HepG2 (cell line): ENCODE results near the gene SEC16A. TPM values are rescaled to one million over a fixed set of nuclear protein-coding genes. Genes with fewer than 3 reads are reported as not detected.

Experiments
- ATAC-seq: fragments of 200-7000 bp; cut with Tn5 transposase; 3 replicates; pipeline ENCODE4 v1.9.1; 2020; ENCODE audit warnings: mild to moderate bottlenecking, moderate library complexity
- BruUV-seq: library from RNA; stranded (reverse); fragments of 400-500 nt; replicated peaks from 2 replicates; lab custom pipeline; 2021; lab: Mats Ljungman, UMichigan
- CTCF ChIA-PET: fragments of 300-600 bp; formaldehyde crosslinking; extraction: SDS; loops from one replicate; lab custom pipeline; 2021; ENCODE audit warnings: low total read pairs, inconsistent platforms, low intra/inter-chr PET ratio; lab: Yijun Ruan, JAX
- POLR2A ChIA-PET: fragments of 350-600 bp; sonication (Branson Sonifier 250); formaldehyde crosslinking; loops from one replicate; lab custom pipeline; 2020; ENCODE audit warnings: antibody characterized with exemption, inconsistent platforms; lab: Yijun Ruan, JAX
- DNase-seq: peaks from one replicate; pipeline ENCODE4 v3.0.0-alpha.2; 2015; ENCODE audit warnings: low spot score
- FAIRE-seq: peaks from 3 replicates; lab custom pipeline; 2011; peaks lifted over from hg19 to GRCh38; lab: Jason Lieb, UNC
- H2AFZ ChIP-seq: one replicate; pipeline ENCODE4 v1.6.1; 2011; ENCODE audit warnings: low read length, inconsistent platforms
- H3K27ac ChIP-seq: fragments of 300-600 bp; 3 replicates; pipeline ENCODE4 v1.8.0; 2011; ENCODE audit warnings: mixed run types, mild to moderate bottlenecking, mixed read lengths, low read length, inconsistent platforms; ENCODE audit not compliant: insufficient read depth; ENCODE audit errors: extremely low read length
- H3K27me3 ChIP-seq, 2 experiments: fragments of 200-600 bp in 1 of 2; 2 replicates in 1 of 2; 3 replicates in 1 of 2; pipeline versions ENCODE4 v1.6.0 to v1.8.0; 2011; ENCODE audit warnings: low read length in 2 of 2, mild to moderate bottlenecking in 2 of 2, moderate library complexity in 2 of 2, inconsistent platforms in 1 of 2; ENCODE audit not compliant: insufficient read depth in 2 of 2, control insufficient read depth in 1 of 2
- H3K36me3 ChIP-seq, 2 experiments: fragments of 200-600 bp in 1 of 2; replicated peaks in 1 of 2; 2 replicates in 1 of 2; 3 replicates in 1 of 2; pipeline versions ENCODE4 v1.5.1 to v1.8.0; 2011; ENCODE audit warnings: low read length in 2 of 2, inconsistent platforms in 1 of 2; ENCODE audit not compliant: insufficient read depth in 2 of 2, control insufficient read depth in 1 of 2
- H3K4me1 ChIP-seq: 2 replicates; pipeline ENCODE4 v1.5.1; 2012; ENCODE audit warnings: low read length, inconsistent platforms; ENCODE audit not compliant: insufficient read depth
- H3K4me2 ChIP-seq: 2 replicates; pipeline ENCODE4 v1.6.0; 2011; ENCODE audit warnings: low read depth, low read length, inconsistent platforms
- H3K4me3 ChIP-seq, 3 experiments: fragments of 200-600 bp in 1 of 3; sonication (generic), shearing (Covaris generic) in 1 of 3; replicated peaks in 1 of 3; 2 replicates each; pipeline ENCODE4 v1.5.1; 2011 to 2016; ENCODE audit warnings: low read length in 3 of 3, inconsistent platforms in 2 of 3, low read depth in 2 of 3, mild to moderate bottlenecking in 2 of 3, control low read depth in 1 of 3, mixed read lengths in 1 of 3; ENCODE audit not compliant: insufficient read depth in 1 of 3
- H3K79me2 ChIP-seq: one replicate; pipeline ENCODE4 v1.6.1; 2011; ENCODE audit warnings: low read length, inconsistent platforms; ENCODE audit not compliant: insufficient read depth
- H3K9ac ChIP-seq: 2 replicates; pipeline ENCODE4 v1.6.0; 2011; ENCODE audit warnings: mild to moderate bottlenecking, low read depth, low read length, inconsistent platforms; ENCODE audit not compliant: insufficient read depth
- H3K9me3 ChIP-seq: 2 replicates; pipeline ENCODE4 v1.5.1; 2012; ENCODE audit warnings: mild to moderate bottlenecking, low read length
- H4K20me1 ChIP-seq: 2 replicates; pipeline ENCODE4 v1.6.0; 2011; ENCODE audit warnings: inconsistent platforms, mild to moderate bottlenecking, low read length, moderate library complexity; ENCODE audit not compliant: insufficient read depth
- HOXA7 ChIP-seq: sonication (generic); formaldehyde crosslinking; IDR thresholded peaks from 2 replicates; pipeline ENCODE4 v1.8.1; 2022; ENCODE audit warnings: mild to moderate bottlenecking, missing genetic modification reagents, moderate library complexity
- RAD51 ChIP-seq: fragments of 450-650 bp; IDR thresholded peaks from 2 replicates; pipeline ENCODE4 v1.6.1; 2016; ENCODE audit warnings: borderline replicate concordance
- RFXANK ChIP-seq: IDR thresholded peaks from 2 replicates; pipeline ENCODE4 v1.6.1; 2016
- WGBS: methylation state at CpG from one replicate; pipeline ENCODE4 v1.1.6; 2017; ENCODE audit warnings: low lambda C conversion rate; 5-methylcytosine and 5-hydroxymethylcytosine counted together
- in situ Hi-C: cut with HindIII; loops from 2 replicates; pipeline ENCODE4 v1.10.0; 2017; ENCODE audit warnings: low pct_unique_long_range_greater_than_20kb; ENCODE audit not compliant: extremely low pct_ligation_motif_present
- intact Hi-C: fragments of 100-400 bp; cut with micrococcal nuclease; formaldehyde crosslinking; loops from one replicate; pipeline ENCODE4 v1.10.0; 2022; ENCODE audit not compliant: unreplicated experiment
- polyA plus RNA-seq, 8 experiments: library from polyadenylated mRNA; depleted of rRNA in 3 of 8; stranded (reverse) in 7 of 8; unstranded in 1 of 8; fragments of >200 nt; fragmentation: Illumina TruSeq in 4 of 8; extraction: Trizol in 4 of 8; gene quantifications; 2 replicates each; pipeline versions ENCODE4 v1.2.1 to v1.2.3, GENCODE V29; 2011 to 2016; ENCODE audit warnings: low read depth in 4 of 8, missing spikeins in 1 of 8, mixed read lengths in 1 of 8; ENCODE audit not compliant: insufficient read depth in 1 of 8
- total RNA-seq, 5 experiments: library from RNA; depleted of rRNA; stranded (reverse); fragments of >200 nt; fragmentation: Illumina TruSeq; extraction: Trizol; gene quantifications; 2 replicates each; pipeline ENCODE4 v1.2.3, GENCODE V29; 2016; ENCODE audit warnings: low read depth in 1 of 5
- TF ChIP-seq, protein P1 (sequence below): IDR thresholded peaks from 2 replicates; pipeline ENCODE4 v1.6.1; 2012; ENCODE audit warnings: low read length, improper control_type of control experiment

Gene SEC16A
- total and polyA plus RNA-seq, 2 of the 13 experiments (the other 11 are each of a cell fraction or from before 2014, with no cell fraction given) = 15.9 to 18.9 TPM

DNA sequence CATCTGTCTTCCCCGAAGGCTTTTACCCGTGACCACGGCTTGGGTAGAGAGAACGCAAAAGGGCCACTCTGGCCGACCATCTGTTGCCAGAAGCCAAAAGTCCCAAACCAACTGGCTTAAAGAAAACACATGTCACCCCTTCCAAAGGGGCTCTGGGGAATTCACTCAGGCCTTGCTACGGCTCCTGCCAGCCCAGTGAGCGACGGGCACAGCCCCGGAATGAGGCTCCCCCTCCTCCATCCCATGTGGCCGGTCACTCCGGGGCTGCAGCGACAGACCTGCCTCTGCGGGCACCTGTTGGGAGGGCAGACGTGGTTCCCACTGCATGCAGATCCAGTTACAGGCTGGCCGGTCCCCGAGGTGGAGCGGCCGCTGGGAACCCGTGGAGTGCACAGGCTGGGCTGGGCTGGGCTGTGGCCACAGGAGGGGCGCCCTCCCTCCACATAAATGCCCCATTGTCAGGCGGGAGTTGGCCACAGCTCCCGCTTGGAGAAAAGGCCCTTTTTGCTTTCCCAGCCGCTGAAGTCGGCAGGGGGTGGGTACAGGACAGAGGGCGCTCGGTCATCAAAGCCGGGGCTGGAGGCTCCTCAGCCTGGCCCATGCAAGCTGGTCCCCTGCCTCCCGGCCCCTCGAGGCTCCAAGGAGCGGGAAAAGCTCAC is 43.1 kb upstream of the SEC16A start (continued):
- TF ChIP-seq, protein P1, sequence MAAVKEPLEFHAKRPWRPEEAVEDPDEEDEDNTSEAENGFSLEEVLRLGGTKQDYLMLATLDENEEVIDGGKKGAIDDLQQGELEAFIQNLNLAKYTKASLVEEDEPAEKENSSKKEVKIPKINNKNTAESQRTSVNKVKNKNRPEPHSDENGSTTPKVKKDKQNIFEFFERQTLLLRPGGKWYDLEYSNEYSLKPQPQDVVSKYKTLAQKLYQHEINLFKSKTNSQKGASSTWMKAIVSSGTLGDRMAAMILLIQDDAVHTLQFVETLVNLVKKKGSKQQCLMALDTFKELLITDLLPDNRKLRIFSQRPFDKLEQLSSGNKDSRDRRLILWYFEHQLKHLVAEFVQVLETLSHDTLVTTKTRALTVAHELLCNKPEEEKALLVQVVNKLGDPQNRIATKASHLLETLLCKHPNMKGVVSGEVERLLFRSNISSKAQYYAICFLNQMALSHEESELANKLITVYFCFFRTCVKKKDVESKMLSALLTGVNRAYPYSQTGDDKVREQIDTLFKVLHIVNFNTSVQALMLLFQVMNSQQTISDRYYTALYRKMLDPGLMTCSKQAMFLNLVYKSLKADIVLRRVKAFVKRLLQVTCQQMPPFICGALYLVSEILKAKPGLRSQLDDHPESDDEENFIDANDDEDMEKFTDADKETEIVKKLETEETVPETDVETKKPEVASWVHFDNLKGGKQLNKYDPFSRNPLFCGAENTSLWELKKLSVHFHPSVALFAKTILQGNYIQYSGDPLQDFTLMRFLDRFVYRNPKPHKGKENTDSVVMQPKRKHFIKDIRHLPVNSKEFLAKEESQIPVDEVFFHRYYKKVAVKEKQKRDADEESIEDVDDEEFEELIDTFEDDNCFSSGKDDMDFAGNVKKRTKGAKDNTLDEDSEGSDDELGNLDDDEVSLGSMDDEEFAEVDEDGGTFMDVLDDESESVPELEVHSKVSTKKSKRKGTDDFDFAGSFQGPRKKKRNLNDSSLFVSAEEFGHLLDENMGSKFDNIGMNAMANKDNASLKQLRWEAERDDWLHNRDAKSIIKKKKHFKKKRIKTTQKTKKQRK = no peak
- no peak for TF ChIP-seq RFXANK (CRISPR knock-in tag)

GRCh38 chr9:136525207-136525606 is 42.4 kb upstream of the SEC16A start:
- H3K27me3 ChIP-seq = peaks cover 0 to 1% of the 10 kb centered on the region in 2 experiments; a peak in 1 of 5 replicates
- H3K4me1 ChIP-seq = peaks cover 36% of the 10 kb centered on the region
- FAIRE-seq (no peak), ATAC-seq (no peak), DNase-seq (no peak)
- intact Hi-C loops (no loop called here), in situ Hi-C loops (no loop called here)
- no peak overlapping the region for H2AFZ ChIP-seq
- POLR2A ChIA-PET = no interaction called here
- no peak overlapping the region for H3K9ac ChIP-seq
- no peaks in the 10 kb centered on the region for H3K9me3 ChIP-seq
- no peak overlapping the region for H3K4me3 ChIP-seq
- H3K4me2 ChIP-seq = no peak overlapping the region
- H3K27ac ChIP-seq = no peak overlapping the region
- TF ChIP-seq HOXA7 (CRISPR knock-in tag) = no peak
- no peak for TF ChIP-seq RAD51
- TF ChIP-seq, all 625 proteins: peak for 0
- BruUV-seq = no TSS peak
- Histone ChIP-seq H4K20me1 (no peaks in the 10 kb centered on the region), H3K36me3 (no peaks in the 10 kb centered on the region), H3K79me2 (no peaks in the 10 kb centered on the region)
- CTCF ChIA-PET = no interaction called here
- WGBS = 86% methylated on average over 13 of the region's 21 CpGs
